MM.1S (cell line): ENCODE results near the gene B4GALT3.

Experiments used
- DNase-seq: peaks from one replicate; pipeline ENCODE4 v3.0.0-alpha.2; 2015
- H2AFZ ChIP-seq: fragments of 300-600 bp; sonication (generic); 2 replicates; pipeline ENCODE4 v1.6.0; 2016; ENCODE audit warnings: antibody characterized with exemption, low read length
- H3F3A ChIP-seq: fragments of 300-600 bp; sonication (generic); 2 replicates; pipeline ENCODE4 v1.6.1; 2016; ENCODE audit warnings: mild to moderate bottlenecking, antibody characterized with exemption, low read length, moderate library complexity, mixed read lengths; ENCODE audit not compliant: insufficient read depth
- H3K27ac ChIP-seq: fragments of 300-600 bp; sonication (generic); 2 replicates; pipeline ENCODE4 v1.5.1; 2016; ENCODE audit warnings: mild to moderate bottlenecking, low read length
- H3K27me3 ChIP-seq: fragments of 300-600 bp; sonication (generic); replicated peaks from 2 replicates; pipeline ENCODE4 v1.6.0; 2016; ENCODE audit warnings: low read length; ENCODE audit not compliant: insufficient read depth
- H3K36me3 ChIP-seq: fragments of 300-600 bp; sonication (generic); replicated peaks from 2 replicates; pipeline ENCODE4 v1.6.1; 2016; ENCODE audit warnings: mild to moderate bottlenecking, low read length, mixed read lengths; ENCODE audit not compliant: insufficient read depth
- H3K4me1 ChIP-seq: fragments of 300-600 bp; sonication (generic); 2 replicates; pipeline ENCODE4 v1.6.1; 2016; ENCODE audit warnings: low read length, mixed read lengths
- H3K4me2 ChIP-seq: fragments of 300-600 bp; sonication (generic); 2 replicates; pipeline ENCODE4 v1.6.0; 2016; ENCODE audit warnings: low read depth, low read length
- H3K4me3 ChIP-seq: fragments of 300-600 bp; sonication (generic); 2 replicates; pipeline ENCODE4 v1.5.1; 2016; ENCODE audit warnings: low read length, mixed read lengths
- H3K79me2 ChIP-seq: fragments of 300-600 bp; sonication (generic); 2 replicates; pipeline ENCODE4 v1.6.1; 2016; ENCODE audit warnings: mixed run types, low read length, mixed read lengths
- H3K9ac ChIP-seq: fragments of 300-600 bp; sonication (generic); 2 replicates; pipeline ENCODE4 v1.6.1; 2016; ENCODE audit warnings: low read length, mixed read lengths
- H3K9me2 ChIP-seq: fragments of 300-600 bp; sonication (generic); replicated peaks from 2 replicates; pipeline ENCODE4 v1.6.1; 2016; ENCODE audit warnings: mild to moderate bottlenecking, low read length, mixed read lengths; ENCODE audit not compliant: insufficient read depth
- H3K9me3 ChIP-seq: fragments of 300-600 bp; sonication (generic); replicated peaks from 2 replicates; pipeline ENCODE4 v1.6.1; 2016; ENCODE audit warnings: mild to moderate bottlenecking, low read length, mixed read lengths; ENCODE audit not compliant: insufficient read depth
- H4K20me1 ChIP-seq: fragments of 300-600 bp; sonication (generic); 2 replicates; pipeline ENCODE4 v1.6.1; 2016; ENCODE audit warnings: mild to moderate bottlenecking, low read length, moderate library complexity, mixed read lengths; ENCODE audit not compliant: insufficient read depth
- CTCF ChIP-seq: fragments of 300-600 bp; sonication (generic); IDR thresholded peaks from 2 replicates; pipeline ENCODE4 v1.5.1; 2016; ENCODE audit warnings: antibody characterized with exemption, low read length, mixed read lengths
- EZH2 ChIP-seq: fragments of 300-600 bp; sonication (generic); optimal IDR thresholded peaks from 2 replicates; pipeline ENCODE3; 2017; ENCODE audit warnings: low read depth, mild to moderate bottlenecking, antibody characterized with exemption, low read length, mixed read lengths
- EZH2phosphoT487 ChIP-seq: fragments of 300-600 bp; sonication (generic); IDR thresholded peaks from 2 replicates; pipeline ENCODE4 v1.6.1; 2018; ENCODE audit warnings: antibody characterized with exemption, low read length

The B4GALT3 gene

GRCh38 chr1:161177112-161177935 lies at the start of gene B4GALT3:
TSS of gene B4GALT3 (minus strand) at chr1:161177507. CDS start at chr1:161176060, 1,447 bp downstream.
- Histone ChIP-seq H3K36me3 (peaks cover 25% of the 10 kb centered on the region; the same call in 1 of the 2 replicates), H3K9me2 (no peaks in the 10 kb centered on the region), H3K4me2 (peak within 1 kb of the TSS; percentile 97), H3K9me3 (no peaks in the 10 kb centered on the region), H3K79me2 (peaks cover 51% of the 10 kb centered on the region), H3K4me3 (peak within 1 kb of the TSS; percentile 88), H3K27me3 (no peaks in the 10 kb centered on the region), H2AFZ (peak within 1 kb of the TSS; percentile 46), H3K9ac (peak within 1 kb of the TSS; percentile 87), H3F3A (peaks cover 35% of the 10 kb centered on the region), H4K20me1 (0 out of 2 replicates have a peak, but pooled peaks cover 6% of the 10 kb centered on the region), H3K27ac (peak within 1 kb of the TSS; percentile 91), H3K4me1 (peaks cover 56% of the 10 kb centered on the region)
- TF ChIP-seq EZH2phosphoT487 (no peak), CTCF (peak; percentile 42)
- peak; percentile 94 for DNase-seq

- H3K9ac ChIP-seq: peak overlapping the region; percentile 79
- no peaks in the 10 kb centered on the region for H4K20me1 ChIP-seq
- DNase-seq: no peak
- H3K27ac ChIP-seq: peak overlapping the region; percentile 49; the same call in 1 of the 2 replicates
- 0 out of 2 replicates have a peak, but pooled peaks cover 5% of the 10 kb centered on the region for H3K36me3 ChIP-seq
- peak overlapping the region; percentile 89 for H3K4me3 ChIP-seq
- H3F3A ChIP-seq: peaks cover 16% of the 10 kb centered on the region
- no peak for TF ChIP-seq EZH2
- H3K79me2 ChIP-seq: peaks cover 27% of the 10 kb centered on the region
- H2AFZ ChIP-seq: peak overlapping the region; percentile 86
- peak overlapping the region; percentile 95 for H3K4me2 ChIP-seq
- H3K27me3 ChIP-seq: no peaks in the 10 kb centered on the region
- H3K9me2 ChIP-seq: no peaks in the 10 kb centered on the region
- peaks cover 19% of the 10 kb centered on the region for H3K4me1 ChIP-seq
- H3K9me3 ChIP-seq: no peaks in the 10 kb centered on the region
Observed at GRCh38 chr1:161226759-161227158, 49.5 kb upstream of the B4GALT3 start.

GRCh38 chr1:161226320-161226711 lies 49.0 kb upstream of the B4GALT3 start:
- no peaks in the 10 kb centered on the region for H3K27me3 ChIP-seq
- H3F3A ChIP-seq: peaks cover 16% of the 10 kb centered on the region
- no peaks in the 10 kb centered on the region for H4K20me1 ChIP-seq
- peak overlapping the region; percentile 95 for H3K4me2 ChIP-seq
- H3K27ac ChIP-seq: peak overlapping the region; percentile 49; the same call in 1 of the 2 replicates
- peaks cover 27% of the 10 kb centered on the region for H3K79me2 ChIP-seq
- H3K4me1 ChIP-seq: peaks cover 19% of the 10 kb centered on the region
- 0 out of 2 replicates have a peak, but pooled peaks cover 5% of the 10 kb centered on the region for H3K36me3 ChIP-seq
- H3K9ac ChIP-seq: peak overlapping the region; percentile 79
- TF ChIP-seq EZH2 (no peak), CTCF (no peak), EZH2phosphoT487 (no peak)
- no peaks in the 10 kb centered on the region for H3K9me2 ChIP-seq
- peak overlapping the region; percentile 86 for H2AFZ ChIP-seq
- H3K4me3 ChIP-seq: peak overlapping the region; percentile 89
- H3K9me3 ChIP-seq: no peaks in the 10 kb centered on the region
- peak; percentile 28 for DNase-seq
